ENCODE data around the gene UBAP1L.

DNA sequence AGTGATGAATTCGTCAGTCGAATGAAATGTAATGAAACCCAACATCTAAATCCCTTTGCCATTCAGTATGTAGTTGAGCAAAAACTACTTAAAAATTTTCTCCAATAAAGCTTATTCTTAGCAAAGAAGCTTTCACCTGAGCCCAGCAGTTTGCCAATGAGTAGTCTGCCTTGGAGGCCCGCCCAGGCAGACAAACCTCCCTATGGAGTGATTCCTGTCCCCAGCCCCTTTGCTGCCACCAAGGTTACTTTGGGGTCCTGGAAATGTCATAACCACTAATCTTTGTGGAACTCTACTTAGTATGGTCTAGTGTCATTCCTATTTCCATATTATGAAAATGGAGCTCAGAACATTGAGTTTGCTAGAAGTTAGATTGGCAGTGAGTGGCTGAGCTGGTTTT is 12.1 kb downstream of the UBAP1L start:
- TF ChIP-seq, protein P1, sequence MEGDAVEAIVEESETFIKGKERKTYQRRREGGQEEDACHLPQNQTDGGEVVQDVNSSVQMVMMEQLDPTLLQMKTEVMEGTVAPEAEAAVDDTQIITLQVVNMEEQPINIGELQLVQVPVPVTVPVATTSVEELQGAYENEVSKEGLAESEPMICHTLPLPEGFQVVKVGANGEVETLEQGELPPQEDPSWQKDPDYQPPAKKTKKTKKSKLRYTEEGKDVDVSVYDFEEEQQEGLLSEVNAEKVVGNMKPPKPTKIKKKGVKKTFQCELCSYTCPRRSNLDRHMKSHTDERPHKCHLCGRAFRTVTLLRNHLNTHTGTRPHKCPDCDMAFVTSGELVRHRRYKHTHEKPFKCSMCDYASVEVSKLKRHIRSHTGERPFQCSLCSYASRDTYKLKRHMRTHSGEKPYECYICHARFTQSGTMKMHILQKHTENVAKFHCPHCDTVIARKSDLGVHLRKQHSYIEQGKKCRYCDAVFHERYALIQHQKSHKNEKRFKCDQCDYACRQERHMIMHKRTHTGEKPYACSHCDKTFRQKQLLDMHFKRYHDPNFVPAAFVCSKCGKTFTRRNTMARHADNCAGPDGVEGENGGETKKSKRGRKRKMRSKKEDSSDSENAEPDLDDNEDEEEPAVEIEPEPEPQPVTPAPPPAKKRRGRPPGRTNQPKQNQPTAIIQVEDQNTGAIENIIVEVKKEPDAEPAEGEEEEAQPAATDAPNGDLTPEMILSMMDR (conservative IDR thresholded peaks at IDR 0.05 in 1 of 2, IDR thresholded peaks at IDR 0.05 in 1 of 2; ENCODE audit: extremely low read depth in 1 of 2, insufficient read depth in 1 of 2, low read depth in 1 of 2, low read length in 2 of 2): no peak
- TF ChIP-seq EZH2 (IDR thresholded peaks at IDR 0.05; ENCODE audit: borderline replicate concordance, low read length): no peak
